ENCODE measurements around the gene SLC7A1.

The SLC7A1 gene

DNA sequence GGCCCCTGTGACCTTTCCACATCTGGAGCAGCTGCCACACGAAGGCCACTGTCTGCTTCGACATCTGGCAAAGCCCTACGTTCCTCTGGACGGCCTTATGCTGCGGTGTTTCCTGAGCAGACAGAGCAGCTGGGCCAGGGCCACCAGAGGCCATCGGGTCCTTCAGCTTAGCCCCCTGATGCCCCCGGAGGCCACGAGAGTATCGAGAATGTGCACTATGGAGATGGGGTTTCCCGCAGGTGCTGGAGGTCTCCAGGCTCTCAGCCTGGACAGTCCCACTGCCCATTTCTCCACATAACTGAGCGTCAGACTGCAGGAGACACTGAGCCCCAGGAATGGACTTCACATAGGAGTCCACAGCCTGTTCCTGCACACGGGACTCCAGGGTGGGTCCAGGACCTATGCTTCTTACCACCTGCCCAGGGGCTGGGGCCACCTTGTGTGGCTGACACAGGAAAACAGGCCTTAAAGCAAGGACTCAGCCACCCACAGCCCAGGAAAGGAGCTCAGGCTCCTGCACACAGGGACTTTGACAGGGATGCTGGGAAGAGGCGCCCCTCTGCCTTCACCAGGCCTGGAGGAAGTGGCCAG is 80.7 kb downstream of the SLC7A1 start:
- Histone ChIP-seq H3K27me3 (ENCODE audit: control insufficient read depth in 2 of 2, insufficient read depth in 2 of 2, low read length in 2 of 2) (no peaks in the 10 kb centered on the region), H3K36me3 (ENCODE audit: control insufficient read depth in 2 of 2, insufficient read depth in 2 of 2, low read length in 2 of 2) (peaks cover 48 to 52% of the 10 kb centered on the region in 2 donors), H3K4me1 (ENCODE audit: control insufficient read depth in 2 of 2, insufficient read depth in 2 of 2, low read length in 2 of 2) (no peaks in the 10 kb centered on the region)

DNA sequence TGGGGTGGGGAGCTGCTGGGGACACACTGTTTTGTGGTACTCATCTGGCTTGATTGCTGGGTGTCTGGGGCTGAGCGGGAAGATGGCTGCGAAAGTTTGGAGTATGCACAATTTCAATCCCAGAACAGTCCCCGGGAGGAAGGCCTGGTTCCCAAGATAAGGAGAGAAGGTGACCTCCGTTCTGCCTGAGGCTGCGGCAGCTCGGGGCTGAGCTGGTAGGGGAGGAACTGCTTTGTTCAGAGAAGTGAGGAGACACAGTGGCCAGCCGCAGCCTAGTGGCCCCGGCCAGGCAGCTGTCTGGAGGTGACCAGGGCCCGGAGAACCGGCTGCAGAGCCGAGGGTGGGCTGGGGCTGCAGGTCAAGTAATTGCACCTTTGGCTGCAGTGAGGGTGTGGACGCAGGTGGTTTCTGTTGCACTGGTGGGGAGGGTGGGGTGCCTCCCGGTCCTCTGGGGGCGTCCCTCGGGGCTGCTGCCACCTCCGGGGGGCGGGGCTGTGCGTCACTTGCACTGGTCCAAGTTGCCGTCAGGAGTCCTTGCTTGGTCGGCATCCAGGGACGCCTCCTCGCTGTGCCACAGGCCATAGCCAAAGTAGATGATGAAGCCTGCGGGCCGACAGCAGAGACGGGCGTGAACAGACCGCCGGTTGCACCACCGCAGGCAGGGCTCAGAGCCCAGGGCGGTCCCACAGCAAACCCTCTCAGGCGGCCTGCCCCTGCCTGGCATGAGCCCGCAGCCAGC is 81.3 kb downstream of the SLC7A1 start:
- H3K9ac ChIP-seq (ENCODE audit: low read depth in 1 of 2, low read length in 2 of 2) = no peak overlapping the region
- H3K36me3 ChIP-seq (ENCODE audit: control insufficient read depth in 2 of 2, insufficient read depth in 2 of 2, low read length in 2 of 2) = peaks cover 44 to 48% of the 10 kb centered on the region in 2 donors
- no peak overlapping the region for H3K4me3 ChIP-seq (ENCODE audit: low read length in 2 of 2)
- no peaks in the 10 kb centered on the region for H3K27me3 ChIP-seq (ENCODE audit: control insufficient read depth in 2 of 2, insufficient read depth in 2 of 2, low read length in 2 of 2)
- no peaks in the 10 kb centered on the region for H3K4me1 ChIP-seq (ENCODE audit: control insufficient read depth in 2 of 2, insufficient read depth in 2 of 2, low read length in 2 of 2)
- H3K27ac ChIP-seq (ENCODE audit: low read depth in 2 of 2, low read length in 2 of 2) = no peak overlapping the region
- no peaks in the 10 kb centered on the region for H3K9me3 ChIP-seq (ENCODE audit: control insufficient read depth in 2 of 2, low read length in 2 of 2)

More for the DNA sequence above, 80.7 kb downstream of the SLC7A1 start:
- no peak overlapping the region for H3K27ac ChIP-seq (ENCODE audit: low read depth in 2 of 2, low read length in 2 of 2)
- H3K9me3 ChIP-seq (ENCODE audit: control insufficient read depth in 2 of 2, low read length in 2 of 2) = no peaks in the 10 kb centered on the region
- H3K4me3 ChIP-seq (ENCODE audit: low read length in 2 of 2) = no peak overlapping the region
- no peak overlapping the region for H3K9ac ChIP-seq (ENCODE audit: low read depth in 1 of 2, low read length in 2 of 2)

DNA sequence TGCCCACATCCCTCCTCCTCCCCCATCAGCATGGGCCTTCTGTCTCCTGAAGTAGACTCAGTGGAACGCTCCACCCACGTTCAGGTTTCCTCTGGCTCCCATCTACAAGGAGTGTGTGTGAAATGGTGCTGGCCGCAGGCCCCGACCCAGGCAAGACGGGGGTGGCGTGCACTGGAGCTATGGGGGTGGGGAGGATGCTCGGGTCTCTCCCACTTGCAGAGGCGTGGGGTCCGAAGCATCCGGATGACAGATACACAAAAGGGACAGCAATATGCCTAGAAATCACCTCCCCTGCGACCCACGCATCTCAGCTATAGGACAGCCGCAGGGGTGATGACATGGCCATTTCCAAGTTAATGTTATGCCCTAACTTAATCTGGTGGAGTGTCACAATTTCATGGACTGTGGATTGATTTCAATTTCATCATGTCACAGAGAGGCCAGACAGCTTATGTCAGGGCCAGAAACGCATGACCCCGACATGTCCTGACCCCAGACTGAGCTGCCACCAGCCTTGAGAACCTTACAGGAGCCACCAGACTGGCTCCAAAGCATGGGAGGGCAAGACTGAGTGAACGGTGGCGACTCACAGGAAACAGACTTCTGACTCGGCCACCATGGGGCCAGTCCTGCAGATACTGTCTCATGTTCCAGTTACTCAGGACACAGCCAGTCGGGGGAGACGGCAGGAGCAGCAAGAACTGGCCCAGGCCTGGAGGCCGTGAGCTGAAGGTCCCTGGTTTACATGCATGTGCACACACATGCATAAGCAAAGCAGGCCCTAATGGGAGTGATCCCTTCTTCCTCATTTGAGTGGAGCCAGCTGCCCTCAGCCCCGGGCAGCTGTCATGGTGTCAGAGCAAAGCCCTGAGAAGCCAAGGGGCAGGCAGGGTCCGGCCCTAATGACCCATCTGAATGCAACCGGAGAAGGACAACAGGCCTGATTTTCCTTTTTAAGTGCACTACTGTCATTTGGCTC is 82.2 kb downstream of the SLC7A1 start:
- Histone ChIP-seq H3K4me1 (ENCODE audit: control insufficient read depth in 2 of 2, insufficient read depth in 2 of 2, low read length in 2 of 2) (no peaks in the 10 kb centered on the region), H3K36me3 (ENCODE audit: control insufficient read depth in 2 of 2, insufficient read depth in 2 of 2, low read length in 2 of 2) (peaks cover 38 to 42% of the 10 kb centered on the region in 2 donors), H3K4me3 (ENCODE audit: low read length in 2 of 2) (no peak overlapping the region), H3K27ac (ENCODE audit: low read depth in 2 of 2, low read length in 2 of 2) (no peak overlapping the region), H3K9ac (ENCODE audit: low read depth in 1 of 2, low read length in 2 of 2) (no peak overlapping the region), H3K27me3 (ENCODE audit: control insufficient read depth in 2 of 2, insufficient read depth in 2 of 2, low read length in 2 of 2) (no peaks in the 10 kb centered on the region), H3K9me3 (ENCODE audit: control insufficient read depth in 2 of 2, low read length in 2 of 2) (no peaks in the 10 kb centered on the region)

DNA sequence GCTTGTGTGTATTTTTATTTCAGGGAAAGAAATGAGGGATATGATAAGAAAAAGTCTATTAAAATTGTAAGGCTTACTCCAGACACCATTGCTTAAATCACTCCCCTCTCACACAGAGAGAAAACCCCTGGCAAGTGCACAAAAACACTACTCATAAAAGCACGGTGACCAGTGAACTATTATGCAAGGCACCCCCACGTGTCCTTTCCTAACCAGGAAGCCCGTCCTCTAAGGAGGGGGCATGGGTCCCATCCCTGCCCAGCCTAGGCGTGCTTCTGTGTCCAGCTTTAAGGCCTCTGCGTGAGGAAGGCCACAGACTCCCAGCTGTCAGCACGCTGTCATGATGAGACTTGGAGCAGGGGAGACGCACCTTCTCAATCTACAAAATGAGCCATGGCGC is 83.5 kb downstream of the SLC7A1 start:
- Histone ChIP-seq H3K9me3 (ENCODE audit: control insufficient read depth in 2 of 2, low read length in 2 of 2) (no peaks in the 10 kb centered on the region), H3K36me3 (ENCODE audit: control insufficient read depth in 2 of 2, insufficient read depth in 2 of 2, low read length in 2 of 2) (peaks cover 29 to 30% of the 10 kb centered on the region in 2 donors), H3K27me3 (ENCODE audit: control insufficient read depth in 2 of 2, insufficient read depth in 2 of 2, low read length in 2 of 2) (no peaks in the 10 kb centered on the region), H3K4me1 (ENCODE audit: control insufficient read depth in 2 of 2, insufficient read depth in 2 of 2, low read length in 2 of 2) (no peaks in the 10 kb centered on the region), H3K27ac (ENCODE audit: low read depth in 2 of 2, low read length in 2 of 2) (no peak overlapping the region), H3K9ac (ENCODE audit: low read depth in 1 of 2, low read length in 2 of 2) (no peak overlapping the region), H3K4me3 (ENCODE audit: low read length in 2 of 2) (no peak overlapping the region)

DNA sequence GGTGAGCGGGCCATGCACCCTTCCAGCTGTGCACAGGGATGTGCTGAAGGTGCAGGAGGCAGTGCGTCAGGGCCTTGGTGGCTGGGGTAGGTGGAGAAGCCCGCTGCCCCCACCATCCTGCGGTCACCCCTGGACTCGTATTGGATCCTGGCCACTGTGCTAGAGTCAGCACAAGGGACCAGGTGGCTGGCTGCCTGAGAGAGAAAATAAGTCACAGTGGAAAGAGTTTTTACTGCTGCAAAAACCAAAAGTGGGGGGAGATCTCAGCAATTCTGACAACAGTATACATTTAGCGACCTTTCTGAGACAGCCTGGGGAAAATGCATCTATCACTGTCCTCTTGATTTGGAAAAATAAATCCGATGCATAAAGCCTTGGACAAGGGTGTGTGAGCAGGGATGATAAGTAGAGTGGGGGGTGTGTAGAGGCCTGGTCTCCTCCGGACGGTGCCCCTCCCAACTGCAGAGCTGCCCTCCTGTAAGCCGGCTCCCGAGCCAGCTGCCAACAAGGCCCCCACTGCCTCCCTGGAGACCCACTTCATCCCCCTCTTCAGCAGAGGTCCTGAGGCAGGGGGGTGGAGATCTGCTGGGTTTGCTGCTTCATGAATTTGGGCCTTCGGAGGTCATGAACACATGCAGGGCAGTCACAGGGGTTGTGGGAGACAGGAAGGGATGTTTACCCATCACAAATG is 84.2 kb downstream of the SLC7A1 start:
- peaks cover 23% of the 10 kb centered on the region in 2 donors for H3K36me3 ChIP-seq (ENCODE audit: control insufficient read depth in 2 of 2, insufficient read depth in 2 of 2, low read length in 2 of 2)
- H3K4me1 ChIP-seq (ENCODE audit: control insufficient read depth in 2 of 2, insufficient read depth in 2 of 2, low read length in 2 of 2) = no peaks in the 10 kb centered on the region
- H3K9me3 ChIP-seq (ENCODE audit: control insufficient read depth in 2 of 2, low read length in 2 of 2) = no peaks in the 10 kb centered on the region
- no peak overlapping the region for H3K4me3 ChIP-seq (ENCODE audit: low read length in 2 of 2)
- no peak overlapping the region for H3K9ac ChIP-seq (ENCODE audit: low read depth in 1 of 2, low read length in 2 of 2)
- H3K27me3 ChIP-seq (ENCODE audit: control insufficient read depth in 2 of 2, insufficient read depth in 2 of 2, low read length in 2 of 2) = peaks cover 0 to 4% of the 10 kb centered on the region in 2 donors
- no peak overlapping the region for H3K27ac ChIP-seq (ENCODE audit: low read depth in 2 of 2, low read length in 2 of 2)

DNA sequence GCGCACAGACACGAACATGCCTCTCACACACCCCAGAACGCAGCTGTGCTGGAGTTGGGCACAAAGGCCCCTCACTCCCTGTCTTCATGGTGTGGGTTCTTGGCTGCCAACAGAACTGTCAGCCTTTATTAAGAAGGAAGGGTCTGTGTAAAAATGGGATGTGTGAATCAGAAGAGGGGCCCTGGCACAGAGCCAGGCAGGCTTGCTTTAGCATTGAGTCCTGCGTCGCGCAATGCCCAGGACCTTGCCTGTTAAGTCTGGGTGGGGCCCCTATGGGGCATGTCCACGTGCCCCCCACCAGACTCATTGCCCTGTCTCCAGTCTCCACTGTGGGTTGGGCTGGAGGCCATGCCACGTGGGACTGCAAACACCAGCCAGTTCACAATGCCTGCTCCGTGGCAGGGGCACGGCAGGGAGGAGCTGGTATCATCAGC is 84.8 kb downstream of the SLC7A1 start:
- no peak overlapping the region for H3K27ac ChIP-seq (ENCODE audit: low read depth in 2 of 2, low read length in 2 of 2)
- H3K9me3 ChIP-seq (ENCODE audit: control insufficient read depth in 2 of 2, low read length in 2 of 2) = no peaks in the 10 kb centered on the region
- no peak overlapping the region for H3K9ac ChIP-seq (ENCODE audit: low read depth in 1 of 2, low read length in 2 of 2)
- no peak overlapping the region for H3K4me3 ChIP-seq (ENCODE audit: low read length in 2 of 2)
- peaks cover 17 to 18% of the 10 kb centered on the region in 2 donors for H3K36me3 ChIP-seq (ENCODE audit: control insufficient read depth in 2 of 2, insufficient read depth in 2 of 2, low read length in 2 of 2)
- H3K4me1 ChIP-seq (ENCODE audit: control insufficient read depth in 2 of 2, insufficient read depth in 2 of 2, low read length in 2 of 2) = no peaks in the 10 kb centered on the region
- peaks cover 0 to 4% of the 10 kb centered on the region in 2 donors for H3K27me3 ChIP-seq (ENCODE audit: control insufficient read depth in 2 of 2, insufficient read depth in 2 of 2, low read length in 2 of 2)

DNA sequence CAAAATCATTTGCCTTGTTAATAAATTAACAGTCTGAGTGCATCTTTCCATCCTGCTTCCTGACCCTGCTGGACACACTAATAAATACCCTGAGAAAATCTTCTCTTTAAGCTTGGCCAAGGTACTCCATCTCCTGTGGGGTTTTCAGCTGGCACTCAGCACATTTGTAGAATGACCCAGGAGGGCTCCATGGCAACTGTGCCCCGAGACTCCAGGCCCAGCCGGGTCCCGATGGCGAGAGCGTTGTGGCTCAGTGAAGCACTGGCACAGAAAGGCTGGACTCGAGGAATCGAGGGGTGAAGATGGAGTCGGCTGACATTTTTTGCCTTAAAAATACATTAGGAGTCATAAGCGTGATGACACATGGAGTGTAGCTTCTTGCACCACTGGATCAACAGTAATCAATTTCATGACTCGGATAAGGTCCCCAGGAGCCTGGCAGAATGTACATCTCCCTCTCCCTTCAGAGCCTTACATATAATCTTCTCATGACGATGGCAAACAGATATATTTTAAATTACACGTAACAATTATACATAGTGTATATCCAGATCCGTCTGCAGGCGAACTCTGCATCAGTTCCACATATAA is 85.4 kb downstream of the SLC7A1 start:
- Histone ChIP-seq H3K9ac (ENCODE audit: low read depth in 1 of 2, low read length in 2 of 2) (no peak overlapping the region), H3K27ac (ENCODE audit: low read depth in 2 of 2, low read length in 2 of 2) (no peak overlapping the region), H3K4me3 (ENCODE audit: low read length in 2 of 2) (no peak overlapping the region), H3K27me3 (ENCODE audit: control insufficient read depth in 2 of 2, insufficient read depth in 2 of 2, low read length in 2 of 2) (peaks cover 0 to 4% of the 10 kb centered on the region in 2 donors), H3K9me3 (ENCODE audit: control insufficient read depth in 2 of 2, low read length in 2 of 2) (no peaks in the 10 kb centered on the region), H3K4me1 (ENCODE audit: control insufficient read depth in 2 of 2, insufficient read depth in 2 of 2, low read length in 2 of 2) (no peaks in the 10 kb centered on the region), H3K36me3 (ENCODE audit: control insufficient read depth in 2 of 2, insufficient read depth in 2 of 2, low read length in 2 of 2) (peaks cover 12 to 16% of the 10 kb centered on the region in 2 donors)

DNA sequence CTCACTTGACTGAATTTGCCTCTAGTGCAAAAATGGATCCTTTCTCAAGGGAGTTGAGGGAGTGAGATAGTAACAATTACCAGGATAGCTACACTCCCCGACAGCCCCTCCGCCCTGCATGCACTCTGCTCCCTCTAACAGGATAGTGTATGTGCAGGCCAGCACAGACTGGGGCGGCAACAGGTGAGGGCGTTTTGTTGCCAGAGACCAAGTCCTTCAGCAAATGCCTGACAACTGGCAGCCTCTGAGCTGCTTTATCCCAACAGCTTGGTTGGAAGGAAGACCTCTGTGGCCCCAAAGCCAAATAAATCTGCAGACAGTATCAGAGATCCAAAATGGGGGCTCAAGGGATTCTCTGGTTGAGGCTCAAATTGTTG is 86.6 kb downstream of the SLC7A1 start:
- Histone ChIP-seq H3K4me3 (ENCODE audit: low read length in 2 of 2) (no peak overlapping the region), H3K9ac (ENCODE audit: low read depth in 1 of 2, low read length in 2 of 2) (no peak overlapping the region), H3K27me3 (ENCODE audit: control insufficient read depth in 2 of 2, insufficient read depth in 2 of 2, low read length in 2 of 2) (peaks cover 4% of the 10 kb centered on the region in 2 donors), H3K4me1 (ENCODE audit: control insufficient read depth in 2 of 2, insufficient read depth in 2 of 2, low read length in 2 of 2) (no peaks in the 10 kb centered on the region), H3K9me3 (ENCODE audit: control insufficient read depth in 2 of 2, low read length in 2 of 2) (no peaks in the 10 kb centered on the region), H3K36me3 (ENCODE audit: control insufficient read depth in 2 of 2, insufficient read depth in 2 of 2, low read length in 2 of 2) (peaks cover 8 to 10% of the 10 kb centered on the region in 2 donors), H3K27ac (ENCODE audit: low read depth in 2 of 2, low read length in 2 of 2) (no peak overlapping the region)

DNA sequence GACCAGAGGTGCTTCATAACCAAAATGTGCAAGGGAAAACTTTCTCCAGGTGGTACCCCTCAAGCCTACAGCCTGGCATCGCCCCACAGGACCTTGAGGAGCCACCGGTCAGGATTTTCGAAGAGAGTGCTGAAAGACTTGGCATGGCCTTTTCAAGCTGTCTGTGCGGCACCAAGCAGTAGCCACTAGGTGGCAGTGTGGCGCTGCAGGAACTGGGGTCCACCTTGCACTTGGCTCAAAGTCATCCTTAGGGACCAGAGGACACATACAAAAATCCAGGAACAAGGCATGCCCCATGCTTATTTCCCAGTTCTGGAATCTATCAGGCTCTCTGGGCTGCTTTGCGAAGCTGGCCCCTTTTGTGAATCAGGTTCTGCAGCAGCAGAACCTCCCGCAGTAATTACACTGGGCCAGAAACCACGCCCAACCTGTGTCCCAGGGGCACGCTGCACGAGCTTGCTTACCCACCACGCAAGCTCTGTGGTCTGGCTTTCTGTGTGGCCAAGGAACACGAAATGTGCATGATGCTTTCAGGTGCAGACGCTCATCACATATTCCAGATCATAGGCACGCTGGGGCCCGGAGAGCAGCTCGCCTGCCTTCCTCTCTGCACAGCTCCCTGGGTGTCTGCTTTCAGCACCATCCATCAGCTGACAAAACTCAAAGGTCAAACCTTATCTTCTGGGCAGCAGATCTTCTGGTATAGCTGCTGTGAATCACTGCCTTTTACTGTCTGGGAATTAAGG is 87.2 kb downstream of the SLC7A1 start:
- Histone ChIP-seq H3K4me3 (ENCODE audit: low read length in 2 of 2) (no peak overlapping the region), H3K36me3 (ENCODE audit: control insufficient read depth in 2 of 2, insufficient read depth in 2 of 2, low read length in 2 of 2) (peaks cover 4 to 7% of the 10 kb centered on the region in 2 donors), H3K27ac (ENCODE audit: low read depth in 2 of 2, low read length in 2 of 2) (no peak overlapping the region), H3K27me3 (ENCODE audit: control insufficient read depth in 2 of 2, insufficient read depth in 2 of 2, low read length in 2 of 2) (peaks cover 4% of the 10 kb centered on the region in 2 donors), H3K9ac (ENCODE audit: low read depth in 1 of 2, low read length in 2 of 2) (no peak overlapping the region), H3K4me1 (ENCODE audit: control insufficient read depth in 2 of 2, insufficient read depth in 2 of 2, low read length in 2 of 2) (no peaks in the 10 kb centered on the region), H3K9me3 (ENCODE audit: control insufficient read depth in 2 of 2, low read length in 2 of 2) (no peaks in the 10 kb centered on the region)

All from mucosa of rectum (tissue), 2 donors.